Stomach (tissue), 4 donors: ENCODE measurements around the gene AMN1.

Source experiments
- EP300 ChIP-seq: sonication (generic); formaldehyde crosslinking; IDR thresholded peaks from one replicate; pipeline ENCODE4 v1.6.1; 2017; ENCODE audit warnings: antibody characterized with exemption
- POLR2A ChIP-seq, 4 donors: fragments of 450-650 bp; IDR thresholded peaks; one replicate each; pipeline ENCODE4 v1.6.1; 2016; ENCODE audit warnings: antibody characterized with exemption in 4 of 4, control low read depth in 2 of 4, mild to moderate bottlenecking in 1 of 4, moderate library complexity in 1 of 4
- POLR2AphosphoS5 ChIP-seq, 3 donors: sonication (generic); formaldehyde crosslinking; IDR thresholded peaks; one replicate each; pipeline ENCODE4 v1.6.1; 2016; ENCODE audit warnings: antibody characterized with exemption in 3 of 3
- TF ChIP-seq, protein P1 (sequence below), 7 experiments: fragments of 450-650 bp in 4 of 7; fragments of 200-600 bp in 3 of 7; sonication (generic) in 3 of 7; IDR thresholded peaks; one replicate each; pipeline ENCODE4 v1.5.1; 2016 to 2019; ENCODE audit warnings: antibody characterized with exemption in 7 of 7, control low read depth in 2 of 7, mild to moderate bottlenecking in 1 of 7

DNA sequence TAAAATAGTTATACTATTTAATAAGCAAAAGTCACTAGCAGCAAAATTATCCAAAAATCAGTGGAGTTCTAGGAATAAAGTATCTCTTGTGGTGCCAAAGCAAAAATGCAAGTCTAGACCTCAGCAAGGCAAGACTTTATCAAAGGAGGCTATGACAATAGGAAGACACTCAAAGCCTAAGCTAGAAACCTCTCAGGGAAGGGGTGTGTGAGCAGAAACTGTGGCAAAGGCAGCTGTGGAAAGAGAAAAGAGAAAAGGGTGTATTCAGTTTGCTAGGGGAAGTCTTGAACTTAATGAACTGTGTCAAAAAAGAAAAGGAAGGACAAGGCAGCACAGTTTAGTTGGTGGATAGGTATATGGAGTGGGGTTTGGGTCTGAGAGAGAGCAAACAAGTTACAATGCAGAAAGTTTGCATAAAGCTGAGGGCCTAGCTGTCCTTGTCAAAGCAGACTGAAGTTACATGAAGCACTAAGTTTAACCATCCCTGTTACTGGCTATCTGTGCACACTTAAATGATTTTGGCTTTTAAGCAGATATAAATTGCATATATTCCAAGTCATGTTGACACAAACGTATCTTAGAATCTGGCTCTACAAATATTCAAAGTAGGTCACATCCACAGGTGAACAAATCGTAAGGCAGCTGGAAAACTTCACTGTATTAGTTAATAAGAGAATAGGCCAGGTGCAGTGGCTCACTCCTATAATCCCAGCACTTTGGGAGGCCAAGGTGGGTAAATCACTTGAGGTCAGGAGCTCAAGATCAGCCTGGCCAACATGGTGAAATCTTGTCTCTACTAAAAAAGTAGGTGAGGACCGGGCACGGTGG lies 31.0 kb upstream of the AMN1 start:
- TF ChIP-seq, protein P1, sequence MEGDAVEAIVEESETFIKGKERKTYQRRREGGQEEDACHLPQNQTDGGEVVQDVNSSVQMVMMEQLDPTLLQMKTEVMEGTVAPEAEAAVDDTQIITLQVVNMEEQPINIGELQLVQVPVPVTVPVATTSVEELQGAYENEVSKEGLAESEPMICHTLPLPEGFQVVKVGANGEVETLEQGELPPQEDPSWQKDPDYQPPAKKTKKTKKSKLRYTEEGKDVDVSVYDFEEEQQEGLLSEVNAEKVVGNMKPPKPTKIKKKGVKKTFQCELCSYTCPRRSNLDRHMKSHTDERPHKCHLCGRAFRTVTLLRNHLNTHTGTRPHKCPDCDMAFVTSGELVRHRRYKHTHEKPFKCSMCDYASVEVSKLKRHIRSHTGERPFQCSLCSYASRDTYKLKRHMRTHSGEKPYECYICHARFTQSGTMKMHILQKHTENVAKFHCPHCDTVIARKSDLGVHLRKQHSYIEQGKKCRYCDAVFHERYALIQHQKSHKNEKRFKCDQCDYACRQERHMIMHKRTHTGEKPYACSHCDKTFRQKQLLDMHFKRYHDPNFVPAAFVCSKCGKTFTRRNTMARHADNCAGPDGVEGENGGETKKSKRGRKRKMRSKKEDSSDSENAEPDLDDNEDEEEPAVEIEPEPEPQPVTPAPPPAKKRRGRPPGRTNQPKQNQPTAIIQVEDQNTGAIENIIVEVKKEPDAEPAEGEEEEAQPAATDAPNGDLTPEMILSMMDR (IDR thresholded peaks at IDR 0.05): no peak
- TF ChIP-seq POLR2A (IDR thresholded peaks at IDR 0.05): no peak
- no peak for TF ChIP-seq POLR2AphosphoS5 (IDR thresholded peaks at IDR 0.05)
- TF ChIP-seq EP300: no peak
